Mucosa of stomach (tissue), 1 donor: ENCODE results near the gene AK3.
A peak's percentile ranks its signal among the peaks of the same experiment; 100 is the strongest.
"Not testable (repeated sequence)": the region's sequence is repeated elsewhere in the genome, so short reads cannot be mapped to it uniquely, and the experiment has no call there.

Source experiments
- H3K27me3 ChIP-seq: one replicate; pipeline ENCODE4 v1.7.0; 2013; ENCODE audit warnings: mild to moderate bottlenecking, low read length; ENCODE audit not compliant: control insufficient read depth, insufficient read depth
- H3K36me3 ChIP-seq: one replicate; pipeline ENCODE4 v1.7.0; 2013; ENCODE audit warnings: low read length; ENCODE audit not compliant: control insufficient read depth, insufficient read depth
- H3K4me1 ChIP-seq: one replicate; pipeline ENCODE4 v1.7.0; 2013; ENCODE audit warnings: mild to moderate bottlenecking, low read length; ENCODE audit not compliant: control insufficient read depth, insufficient read depth
- H3K4me3 ChIP-seq: one replicate; pipeline ENCODE4 v1.7.0; 2013; ENCODE audit warnings: low read length
- H3K9ac ChIP-seq: one replicate; pipeline ENCODE4 v1.7.0; 2013; ENCODE audit warnings: mild to moderate bottlenecking, low read length, moderate library complexity
- H3K9me3 ChIP-seq: one replicate; pipeline ENCODE4 v1.7.0; 2013; ENCODE audit warnings: mild to moderate bottlenecking, low read length, moderate library complexity; ENCODE audit not compliant: control insufficient read depth
- donor health status: Pancreatic carcinoma.

Gene AK3

DNA sequence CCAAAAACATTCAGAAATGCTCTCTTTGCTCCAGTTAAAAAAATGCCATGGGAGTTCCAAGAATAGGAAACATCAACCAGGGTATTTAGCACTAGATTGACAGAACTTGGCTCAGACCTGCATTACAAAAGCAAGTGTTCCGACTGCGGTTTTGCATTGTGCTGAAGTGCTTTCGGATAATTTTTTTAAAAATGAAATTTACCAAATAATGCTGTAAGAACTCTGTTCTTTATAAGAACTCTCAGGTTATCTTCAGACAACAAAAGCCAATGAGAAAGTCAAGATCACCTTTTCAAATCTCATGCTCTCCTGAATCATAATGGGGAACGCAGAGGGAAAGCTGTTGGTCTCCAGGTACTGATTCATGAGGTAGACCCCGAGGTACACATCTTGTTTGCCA, 79.4 kb downstream of the AK3 start:
- H3K27me3 ChIP-seq = no peaks in the 10 kb centered on the region
- no peak overlapping the region for H3K4me3 ChIP-seq
- H3K4me1 ChIP-seq = peaks cover 37% of the 10 kb centered on the region
- H3K9me3 ChIP-seq = no peaks in the 10 kb centered on the region
- no peaks in the 10 kb centered on the region for H3K36me3 ChIP-seq
- peak overlapping the region; percentile 88 for H3K9ac ChIP-seq

- Histone ChIP-seq H3K4me3 (no peak overlapping the region), H3K27me3 (no peaks in the 10 kb centered on the region)
Measured at GRCh38 chr9:4661165-4661564, 79.8 kb downstream of the AK3 start.

DNA sequence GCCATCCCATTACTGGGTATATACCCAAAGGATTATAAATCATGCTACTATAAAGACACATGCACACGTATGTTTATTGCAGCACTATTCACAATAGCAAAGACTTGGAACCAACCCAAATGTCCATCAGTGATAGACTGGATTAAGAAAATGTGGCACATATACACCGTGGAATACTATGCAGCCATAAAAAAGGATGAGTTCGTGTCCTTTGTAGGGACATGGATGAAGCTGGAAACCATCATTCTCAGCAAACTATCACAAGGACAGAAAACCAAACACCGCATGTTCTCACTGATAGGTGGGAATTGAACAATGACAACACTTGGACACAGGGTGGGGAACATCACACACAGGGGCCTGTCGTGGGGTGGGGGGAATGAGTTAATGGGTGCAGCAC, 80.3 kb downstream of the AK3 start:
- H3K4me1 ChIP-seq = peaks cover 37% of the 10 kb centered on the region
- not testable (repeated sequence) for H3K9ac ChIP-seq, H3K27me3 ChIP-seq, H3K36me3 ChIP-seq, H3K9me3 ChIP-seq, H3K4me3 ChIP-seq

More at GRCh38 chr9:4661165-4661564, 79.8 kb downstream of the AK3 start:
- Histone ChIP-seq H3K9ac (no peak overlapping the region), H3K9me3 (no peaks in the 10 kb centered on the region), H3K36me3 (no peaks in the 10 kb centered on the region), H3K4me1 (peaks cover 37% of the 10 kb centered on the region)
